Measurements from ENCODE around the gene TMEM229A. TPM values are rescaled to one million over a fixed set of nuclear protein-coding genes. Genes with fewer than 3 reads are reported as not detected.

Gene TMEM229A
- polyA plus RNA-seq, 1 donor from 2014 or later: 0.31 TPM

- no peaks in the 10 kb centered on the region for H3F3A ChIP-seq (ENCODE audit: insufficient read depth, low read length, poor library complexity, severe bottlenecking)
- H3K4me3 ChIP-seq (ENCODE audit: low read length): no peak overlapping the region
Observed at GRCh38 chr7:123987445-123987844, 45.4 kb downstream of the TMEM229A start.

More at GRCh38 chr7:123987445-123987844, 45.4 kb downstream of the TMEM229A start:
- Histone ChIP-seq H3K9me3 (ENCODE audit: low read length) (no peaks in the 10 kb centered on the region), H3K4me2 (ENCODE audit: low read length) (no peak overlapping the region), H3K9ac (ENCODE audit: low read length) (no peak overlapping the region), H3K79me2 (replicated peaks; ENCODE audit: insufficient read depth, low read length) (no peaks in the 10 kb centered on the region), H4K20me1 (ENCODE audit: insufficient read depth) (no peaks in the 10 kb centered on the region), H3K36me3 (ENCODE audit: insufficient read depth, low read length) (no peaks in the 10 kb centered on the region), H3K9me2 (ENCODE audit: insufficient read depth, low read length) (no peaks in the 10 kb centered on the region), H2AFZ (ENCODE audit: low read depth, low read length) (no peak overlapping the region), H3K27me3 (ENCODE audit: insufficient read depth, low read depth, low read length) (no peaks in the 10 kb centered on the region), H3K27ac (ENCODE audit: low read length) (no peak overlapping the region)
- no peak for TF ChIP-seq MXI1 (conservative IDR thresholded peaks at IDR 0.05; ENCODE audit: poor library complexity, severe bottlenecking)
- TF ChIP-seq REST (IDR thresholded peaks at IDR 0.05; ENCODE audit: borderline replicate concordance): no peak
- TF ChIP-seq POLR2AphosphoS5 (IDR thresholded peaks at IDR 0.05): no peak
- TF ChIP-seq CTCF (IDR thresholded peaks at IDR 0.05; ENCODE audit: poor library complexity, severe bottlenecking): no peak
- no peak for TF ChIP-seq EP300 (conservative IDR thresholded peaks at IDR 0.05; ENCODE audit: poor library complexity, severe bottlenecking)
- TF ChIP-seq SMC3 (conservative IDR thresholded peaks at IDR 0.05; ENCODE audit: poor library complexity): no peak
- TF ChIP-seq RAD21 (conservative IDR thresholded peaks at IDR 0.05): no peak
- no peak for TF ChIP-seq TAF1 (IDR thresholded peaks at IDR 0.05; ENCODE audit: low read depth)
- no peak for TF ChIP-seq EZH2 (IDR thresholded peaks at IDR 0.05; ENCODE audit: borderline replicate concordance, insufficient read depth, low read length, poor library complexity, severe bottlenecking)

Other genes starting within 250 kb of the TMEM229A start
- gene HYAL4, start 187.9 kb downstream of the TMEM229A start, polyA plus RNA-seq: 0.64 TPM in 1 of 2 replicates, not detected in the other
- gene SPAM1, start 107.8 kb downstream of the TMEM229A start, polyA plus RNA-seq: not detected in 2 replicates